HT-29 (cell line): ENCODE measurements around the gene LRP2BP. TPM values are rescaled to one million over a fixed set of nuclear protein-coding genes. Genes with fewer than 3 reads are reported as not detected.
A peak's percentile ranks its signal among the peaks of the same experiment; 100 is the strongest.
"Not testable (repeated sequence)": the region's sequence is repeated elsewhere in the genome, so short reads cannot be mapped to it uniquely, and the experiment has no call there.

ENCODE experiments used
- DNase-seq: peaks from one replicate; pipeline ENCODE4 v3.0.0-alpha.2; 2015; ENCODE audit warnings: low spot score
- small RNA-seq: library from RNA; depleted of rRNA; stranded (forward); fragments of <200 nt; gene quantifications from one replicate; pipeline ENCODE3, GENCODE V24; 2014
- total RNA-seq: library from RNA; depleted of rRNA; stranded (reverse); fragments of >200 nt; shearing (Covaris generic); gene quantifications from 2 replicates; pipeline ENCODE4 v1.2.3, GENCODE V29; 2014; rRNA removed

Gene LRP2BP
- total RNA-seq, 1 experiment from 2014 or later: 0.61 TPM

DNA sequence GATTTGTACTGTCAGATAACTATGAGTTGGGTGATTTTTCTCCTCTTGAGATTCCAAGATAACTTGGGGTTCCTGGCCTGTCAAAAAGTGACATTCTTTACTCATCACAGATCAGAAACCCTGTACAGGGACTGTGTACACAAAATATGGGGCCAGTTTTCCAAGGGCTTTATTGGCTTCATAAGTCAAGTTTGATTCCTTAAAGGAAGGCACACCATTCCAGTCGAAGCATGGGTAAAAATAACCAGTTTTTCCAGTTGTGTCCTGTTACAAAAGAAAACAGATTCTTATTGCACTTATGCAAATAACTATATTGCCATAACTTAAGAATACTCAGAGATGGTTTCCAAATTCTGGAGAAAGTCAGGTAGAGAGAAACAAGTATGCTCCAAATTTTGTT lies 70.0 kb downstream of the LRP2BP start:
- peak; percentile 6 for DNase-seq

DNA sequence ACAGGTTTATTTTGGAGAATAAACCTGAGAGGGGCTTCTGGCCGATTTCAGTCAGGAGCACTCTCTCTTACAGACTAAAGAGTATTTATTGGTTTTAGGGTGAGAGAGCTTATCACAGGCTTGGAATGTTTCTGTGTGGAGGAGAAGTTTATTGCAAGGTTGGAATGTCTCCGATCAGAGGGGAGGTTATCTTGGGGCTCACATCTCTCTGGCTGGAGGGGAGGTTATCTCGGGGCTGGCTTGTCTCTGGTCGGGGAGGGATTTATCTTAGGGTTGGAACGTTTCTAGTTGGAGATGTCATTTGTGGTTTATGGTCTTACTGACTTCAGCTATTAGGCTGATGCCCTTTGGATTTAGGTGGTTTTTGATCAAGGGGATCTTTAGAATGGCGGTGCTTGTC lies 71.4 kb downstream of the LRP2BP start:
- not testable (repeated sequence) for DNase-seq

DNA sequence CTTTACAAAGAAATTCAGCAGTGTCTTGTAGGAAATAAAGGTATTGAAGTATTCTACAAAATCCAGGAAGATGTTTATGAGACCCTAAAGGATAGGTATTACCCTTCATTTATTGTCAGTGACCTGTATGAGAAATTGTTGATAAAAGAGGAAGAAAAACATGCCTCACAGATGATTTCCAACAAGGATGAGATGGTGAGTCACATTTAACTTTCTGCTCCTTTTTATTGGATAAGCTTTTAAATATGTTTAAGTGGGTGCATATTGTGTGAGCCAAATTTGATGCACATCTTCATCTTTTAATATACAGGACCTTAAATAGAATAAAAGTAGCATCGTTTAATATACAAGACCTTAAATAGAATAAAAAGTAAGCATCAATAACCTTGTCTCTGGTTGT lies 72.1 kb downstream of the LRP2BP start:
- DNase-seq: no peak

DNA sequence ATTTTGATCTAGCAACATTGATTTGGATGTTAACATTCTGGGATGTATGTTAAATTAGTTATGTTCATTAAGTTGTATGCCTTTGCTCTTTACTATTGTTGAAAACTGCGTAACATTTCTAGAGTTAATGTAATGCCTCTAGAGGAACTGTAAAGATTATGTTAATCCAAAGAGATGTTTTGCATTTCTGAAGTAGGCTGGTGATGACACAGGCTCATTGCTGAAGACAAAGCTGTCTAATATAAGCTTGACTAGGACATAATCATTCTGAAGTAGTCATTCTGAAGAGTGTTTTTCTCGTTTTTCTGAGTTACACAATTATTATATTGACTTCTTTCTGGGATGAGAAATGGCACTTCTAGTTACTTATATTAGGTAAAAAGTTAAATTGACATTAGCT lies 72.9 kb downstream of the LRP2BP start:
- DNase-seq: no peak

DNA sequence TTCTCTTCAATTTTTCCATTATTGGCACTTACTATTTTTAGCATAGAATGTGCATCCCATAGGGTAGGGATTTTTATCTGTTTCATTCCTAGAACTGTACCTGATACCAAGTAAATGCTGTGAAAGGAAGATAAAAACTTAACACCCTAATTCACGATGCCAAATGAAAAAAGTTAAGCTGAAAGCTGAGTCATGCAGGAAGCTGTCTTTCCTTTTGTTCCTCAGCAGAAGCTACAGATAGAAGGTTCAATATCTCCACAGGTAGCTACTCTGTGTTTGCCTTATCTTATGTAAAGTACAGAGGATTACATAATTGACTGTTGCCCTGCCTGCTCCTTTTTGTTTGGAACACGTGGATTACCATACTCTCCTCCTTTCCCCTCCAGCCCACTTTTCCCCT lies 77.0 kb downstream of the LRP2BP start:
- DNase-seq: no peak

DNA sequence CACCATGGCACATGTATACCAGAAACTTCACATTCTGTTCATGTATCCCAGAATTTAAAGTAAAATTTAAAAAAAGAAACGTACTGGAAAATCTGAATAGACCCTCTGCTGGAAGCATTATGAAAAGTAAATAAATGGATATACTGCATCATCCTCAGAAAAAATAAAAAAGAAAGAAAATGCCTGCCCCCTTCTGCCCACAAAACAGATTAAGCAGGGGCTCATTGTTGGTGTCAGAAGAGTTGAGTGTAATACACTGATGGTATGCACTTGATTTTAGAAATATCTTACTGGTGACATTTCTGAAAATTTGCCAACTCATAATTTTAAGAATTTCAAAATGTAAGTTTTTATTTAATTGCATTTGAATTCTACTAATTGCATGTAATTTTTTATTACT lies 77.8 kb downstream of the LRP2BP start:
- DNase-seq: no peak

DNA sequence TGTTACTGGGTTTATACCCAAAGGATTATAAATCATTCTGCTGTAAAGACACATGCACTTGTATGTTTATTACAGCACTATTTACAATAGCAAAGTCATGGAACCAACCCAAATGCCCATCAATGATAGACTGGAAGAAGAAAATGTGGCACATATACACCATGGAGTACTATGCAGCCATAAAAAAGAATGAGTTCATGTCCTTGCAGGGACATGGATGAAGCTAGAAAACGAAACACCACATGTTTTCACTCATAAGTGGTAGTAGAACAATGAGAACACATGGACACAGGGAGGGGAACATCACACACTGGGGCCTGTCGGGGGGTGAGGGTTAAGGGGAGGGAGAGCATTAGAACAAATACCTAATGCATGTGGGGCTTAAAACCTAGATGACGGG lies 78.3 kb downstream of the LRP2BP start:
- DNase-seq: not testable (repeated sequence)

Small RNAs within 50 kb of the gene (small RNA-seq; reads per million reads assigned to genes)
- gene RF00019: not detected

Other genes with a start within 250 kb of the LRP2BP start
- gene CFAP97, start 191.9 kb downstream of the LRP2BP start, total RNA-seq: 7.1 and 8.0 TPM in 2 replicates
- 3.3 and 4.8 TPM in 2 replicates for gene SNX25, start 186.3 kb downstream of the LRP2BP start, total RNA-seq
- gene ANKRD37, start 917 bp upstream of the LRP2BP start, total RNA-seq: 6.7 and 10.4 TPM in 2 replicates
- 4.5 and 5.2 TPM in 2 replicates for gene UFSP2, start 30.0 kb upstream of the LRP2BP start, total RNA-seq
- not detected in 2 replicates for gene CCDC110, start 75.8 kb upstream of the LRP2BP start, total RNA-seq
- not detected in 2 replicates for gene PDLIM3, start 139.6 kb upstream of the LRP2BP start, total RNA-seq